Liver (tissue), 9 donors: ENCODE measurements around the gene RPL10. TPM values are rescaled to one million over a fixed set of nuclear protein-coding genes. Genes with fewer than 3 reads are reported as not detected.

Source experiments
- DNase-seq: peaks from one replicate; pipeline ENCODE4 v3.0.0-alpha.2; 2017; ENCODE audit warnings: low spot score
- H3K27ac ChIP-seq, 2 donors: one replicate each; pipeline ENCODE4 v1.7.0; 2013; ENCODE audit warnings: inconsistent platforms in 2 of 2, low read length in 2 of 2, control low read depth in 1 of 2, low read depth in 1 of 2, mild to moderate bottlenecking in 1 of 2
- H3K27me3 ChIP-seq, 4 donors: one replicate each; pipeline versions ENCODE4 v1.6.1 to v1.7.0; 2013; ENCODE audit warnings: low read length in 3 of 4, inconsistent platforms in 1 of 4, mild to moderate bottlenecking in 1 of 4, moderate library complexity in 1 of 4; ENCODE audit not compliant: control insufficient read depth in 4 of 4, insufficient read depth in 4 of 4
- H3K36me3 ChIP-seq, 4 donors: one replicate each; pipeline versions ENCODE4 v1.6.1 to v1.7.0; 2013; ENCODE audit warnings: low read length in 3 of 4, mild to moderate bottlenecking in 3 of 4, low read depth in 1 of 4, moderate library complexity in 1 of 4; ENCODE audit not compliant: control insufficient read depth in 4 of 4, insufficient read depth in 3 of 4
- H3K4me1 ChIP-seq, 4 donors: one replicate each; pipeline versions ENCODE4 v1.6.1 to v1.7.0; 2013; ENCODE audit warnings: low read length in 3 of 4, mild to moderate bottlenecking in 3 of 4, moderate library complexity in 1 of 4; ENCODE audit not compliant: control insufficient read depth in 4 of 4, insufficient read depth in 4 of 4
- H3K4me3 ChIP-seq, 3 donors: one replicate each; pipeline versions ENCODE4 v1.6.1 to v1.7.0; 2013; ENCODE audit warnings: low read length in 3 of 3, control low read depth in 1 of 3, low read depth in 1 of 3, mild to moderate bottlenecking in 1 of 3
- H3K9ac ChIP-seq, 2 donors: one replicate each; pipeline ENCODE4 v1.7.0; 2013; ENCODE audit warnings: low read length in 2 of 2, mild to moderate bottlenecking in 2 of 2, moderate library complexity in 2 of 2, control low read depth in 1 of 2, low read depth in 1 of 2
- H3K9me3 ChIP-seq, 4 donors: one replicate each; pipeline versions ENCODE4 v1.6.1 to v1.7.0; 2013; ENCODE audit warnings: low read length in 3 of 4; ENCODE audit not compliant: control insufficient read depth in 4 of 4
- ATF3 ChIP-seq: IDR thresholded peaks from 2 replicates; pipeline ENCODE4 v1.6.1; 2016; ENCODE audit warnings: antibody characterized with exemption
- EGR1 ChIP-seq, 2 donors: IDR thresholded peaks; 2 replicates each; pipeline ENCODE4 v1.6.1; 2016 to 2018; ENCODE audit warnings: antibody characterized with exemption in 2 of 2, low read depth in 2 of 2
- FOXA1 ChIP-seq: IDR thresholded peaks from 2 replicates; pipeline ENCODE4 v1.6.1; 2016; ENCODE audit warnings: antibody characterized with exemption
- FOXA2 ChIP-seq: IDR thresholded peaks from 2 replicates; pipeline ENCODE4 v1.6.1; 2016; ENCODE audit warnings: antibody characterized with exemption
- GABPA ChIP-seq, 2 donors: IDR thresholded peaks in 1 of 2; conservative IDR thresholded peaks in 1 of 2; 2 replicates each; pipeline ENCODE4 v1.6.1; 2016; ENCODE audit warnings: antibody characterized with exemption in 2 of 2, mild to moderate bottlenecking in 1 of 2, moderate library complexity in 1 of 2
- HNF4A ChIP-seq, 2 donors: conservative IDR thresholded peaks; 2 replicates each; pipeline ENCODE4 v1.6.1; 2016; ENCODE audit warnings: antibody characterized with exemption in 2 of 2, mild to moderate bottlenecking in 2 of 2
- HNF4G ChIP-seq: IDR thresholded peaks from 2 replicates; pipeline ENCODE4 v1.6.1; 2016; ENCODE audit warnings: antibody characterized with exemption
- JUND ChIP-seq, 2 donors: IDR thresholded peaks; 2 replicates each; pipeline ENCODE4 v1.6.1; 2016; ENCODE audit warnings: antibody characterized with exemption in 2 of 2
- MAX ChIP-seq: IDR thresholded peaks from 2 replicates; pipeline ENCODE4 v1.6.1; 2016; ENCODE audit warnings: antibody characterized with exemption
- NR2F2 ChIP-seq: IDR thresholded peaks from 2 replicates; pipeline ENCODE4 v1.6.1; 2016; ENCODE audit warnings: antibody characterized with exemption
- RAD21 ChIP-seq, 2 donors: IDR thresholded peaks; 2 replicates each; pipeline ENCODE4 v1.6.1; 2016; ENCODE audit warnings: antibody characterized with exemption in 2 of 2, mild to moderate bottlenecking in 2 of 2
- REST ChIP-seq: IDR thresholded peaks from 2 replicates; pipeline ENCODE4 v1.6.1; 2016; ENCODE audit warnings: antibody characterized with exemption, mild to moderate bottlenecking
- RXRA ChIP-seq, 2 donors: IDR thresholded peaks; 2 replicates each; pipeline ENCODE4 v1.6.1; 2017 to 2018; ENCODE audit warnings: antibody characterized with exemption in 2 of 2, mild to moderate bottlenecking in 1 of 2
- SP1 ChIP-seq: IDR thresholded peaks from 2 replicates; pipeline ENCODE4 v1.6.1; 2018; ENCODE audit warnings: antibody characterized with exemption, mild to moderate bottlenecking
- YY1 ChIP-seq: IDR thresholded peaks from 2 replicates; pipeline ENCODE4 v1.6.1; 2016; ENCODE audit warnings: antibody characterized with exemption, mild to moderate bottlenecking
- ZBTB33 ChIP-seq: IDR thresholded peaks from 2 replicates; pipeline ENCODE4 v1.6.1; 2016; ENCODE audit warnings: antibody characterized with exemption
- WGBS: extraction: QIAGEN DNeasy Blood & Tissue Kit; methylation state at CpG from one replicate; pipeline ENCODE4 v1.1.7; 2013; 5-methylcytosine and 5-hydroxymethylcytosine counted together
- polyA plus RNA-seq, 2 donors: library from polyadenylated mRNA; stranded (reverse) in 1 of 2; unstranded in 1 of 2; fragments of 200-250 nt in 1 of 2; fragments of >200 nt in 1 of 2; fragmentation: Nextera tagmentation in 1 of 2; extraction: Ambion mirVana in 1 of 2; gene quantifications; one replicate each; pipeline versions ENCODE4 v1.2.1 to v1.2.3, GENCODE V29; 2013 to 2015
- total RNA-seq, 2 donors: library from RNA; depleted of rRNA; stranded (reverse); fragments of >200 nt; gene quantifications; one replicate each; pipeline ENCODE4 v1.2.3, GENCODE V29; 2014
- TF ChIP-seq, protein P1 (sequence below): fragments of 150-350 bp; IDR thresholded peaks from 2 replicates; pipeline ENCODE4 v1.5.1; 2017; ENCODE audit warnings: improper control_type of control experiment, low read depth, low read length; ENCODE audit not compliant: missing input control
- donor health status: healthy.
- donor health status: healthy.
- donor health status: healthy.
- donor health status: healthy.
- donor health status: healthy.

Gene RPL10
- total and polyA plus RNA-seq, 4 donors = 446 to 1,644 (median 1,423) TPM

GRCh38 chrX:154381271-154381670, 16.9 kb upstream of the RPL10 start:
- 82% methylated on average over 6 of the region's 6 CpGs for WGBS

GRCh38 chrX:154382483-154383069, 15.6 kb upstream of the RPL10 start:
- 85% methylated on average over 11 of the region's 11 CpGs for WGBS
- no peak overlapping the region for H3K4me3 ChIP-seq

More at GRCh38 chrX:154381271-154381670, 16.9 kb upstream of the RPL10 start:
- Histone ChIP-seq H3K27me3 (no peaks in the 10 kb centered on the region), H3K9me3 (no peaks in the 10 kb centered on the region), H3K9ac (no peak overlapping the region), H3K4me3 (no peak overlapping the region), H3K4me1 (peaks cover 3 to 11% (median 7%) of the 10 kb centered on the region in 4 donors), H3K36me3 (no peaks in the 10 kb centered on the region), H3K27ac (no peak overlapping the region)
- no peak for TF ChIP-seq RXRA (IDR thresholded peaks at IDR 0.05)
- TF ChIP-seq ATF3 = no peak
- TF ChIP-seq FOXA1 = no peak
- no peak for TF ChIP-seq MAX
- TF ChIP-seq YY1 = no peak
- no peak for TF ChIP-seq JUND (IDR thresholded peaks at IDR 0.05)
- no peak for TF ChIP-seq HNF4G
- no peak for DNase-seq

More at GRCh38 chrX:154382483-154383069, 15.6 kb upstream of the RPL10 start:
- H3K9ac ChIP-seq = no peak overlapping the region
- H3K36me3 ChIP-seq = no peaks in the 10 kb centered on the region
- H3K27ac ChIP-seq = no peak overlapping the region
- H3K9me3 ChIP-seq = no peaks in the 10 kb centered on the region
- TF ChIP-seq MAX (no peak), FOXA2 (no peak), SP1 (no peak), RAD21 (IDR thresholded peaks at IDR 0.05) (no peak), NR2F2 (no peak), HNF4G (no peak), REST (no peak), HNF4A (conservative IDR thresholded peaks at IDR 0.05) (no peak), RXRA (IDR thresholded peaks at IDR 0.05) (no peak), YY1 (no peak), GABPA (IDR thresholded peaks at IDR 0.05 in 1 of 2, conservative IDR thresholded peaks at IDR 0.05 in 1 of 2) (no peak), ATF3 (no peak), JUND (IDR thresholded peaks at IDR 0.05) (no peak), ZBTB33 (no peak), EGR1 (IDR thresholded peaks at IDR 0.05; ENCODE audit: low read depth in 2 of 2) (no peak), FOXA1 (no peak)
- TF ChIP-seq, protein P1, sequence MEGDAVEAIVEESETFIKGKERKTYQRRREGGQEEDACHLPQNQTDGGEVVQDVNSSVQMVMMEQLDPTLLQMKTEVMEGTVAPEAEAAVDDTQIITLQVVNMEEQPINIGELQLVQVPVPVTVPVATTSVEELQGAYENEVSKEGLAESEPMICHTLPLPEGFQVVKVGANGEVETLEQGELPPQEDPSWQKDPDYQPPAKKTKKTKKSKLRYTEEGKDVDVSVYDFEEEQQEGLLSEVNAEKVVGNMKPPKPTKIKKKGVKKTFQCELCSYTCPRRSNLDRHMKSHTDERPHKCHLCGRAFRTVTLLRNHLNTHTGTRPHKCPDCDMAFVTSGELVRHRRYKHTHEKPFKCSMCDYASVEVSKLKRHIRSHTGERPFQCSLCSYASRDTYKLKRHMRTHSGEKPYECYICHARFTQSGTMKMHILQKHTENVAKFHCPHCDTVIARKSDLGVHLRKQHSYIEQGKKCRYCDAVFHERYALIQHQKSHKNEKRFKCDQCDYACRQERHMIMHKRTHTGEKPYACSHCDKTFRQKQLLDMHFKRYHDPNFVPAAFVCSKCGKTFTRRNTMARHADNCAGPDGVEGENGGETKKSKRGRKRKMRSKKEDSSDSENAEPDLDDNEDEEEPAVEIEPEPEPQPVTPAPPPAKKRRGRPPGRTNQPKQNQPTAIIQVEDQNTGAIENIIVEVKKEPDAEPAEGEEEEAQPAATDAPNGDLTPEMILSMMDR = no peak
- H3K27me3 ChIP-seq = no peaks in the 10 kb centered on the region
- no peak for DNase-seq
- peaks cover 3 to 11% (median 7%) of the 10 kb centered on the region in 4 donors for H3K4me1 ChIP-seq
